Keratinocyte (primary cell): ENCODE measurements around the gene RASL12. TPM values are rescaled to one million over a fixed set of nuclear protein-coding genes. Genes with fewer than 3 reads are reported as not detected.
"Not testable (repeated sequence)": the region's sequence is repeated elsewhere in the genome, so short reads cannot be mapped to it uniquely, and the experiment has no call there.

ENCODE experiments used
- DNase-seq: peaks from one replicate; pipeline ENCODE4 v3.0.0-alpha.2; 2011; ENCODE audit warnings: low read depth, missing footprints, low spot score
- FAIRE-seq: peaks from 2 replicates; lab custom pipeline; 2011; peaks lifted over from hg19 to GRCh38; lab: Jason Lieb, UNC
- H2AFZ ChIP-seq: 2 replicates; pipeline ENCODE4 v1.6.0; 2012; ENCODE audit warnings: low read length, control low read depth, inconsistent platforms; ENCODE audit not compliant: control insufficient read depth
- H3K27ac ChIP-seq: 2 replicates; pipeline ENCODE4 v1.5.1; 2011; ENCODE audit warnings: low read length; ENCODE audit not compliant: control insufficient read depth, insufficient read depth
- H3K27me3 ChIP-seq: 3 replicates; pipeline ENCODE4 v1.6.0; 2011; ENCODE audit warnings: low read length; ENCODE audit not compliant: control insufficient read depth, insufficient read depth; ENCODE audit errors: extremely low read depth
- H3K36me3 ChIP-seq, 2 experiments: 2 replicates in 1 of 2; 3 replicates in 1 of 2; pipeline ENCODE4 v1.5.1; 2011; ENCODE audit warnings: low read length in 2 of 2, mild to moderate bottlenecking in 1 of 2; ENCODE audit not compliant: control insufficient read depth in 2 of 2, insufficient read depth in 2 of 2; ENCODE audit errors: extremely low read depth in 1 of 2
- H3K4me1 ChIP-seq: 3 replicates; pipeline ENCODE4 v1.5.1; 2011; ENCODE audit warnings: low read length; ENCODE audit not compliant: control insufficient read depth, insufficient read depth; ENCODE audit errors: extremely low read depth
- H3K4me2 ChIP-seq: 3 replicates; pipeline ENCODE4 v1.6.0; 2011; ENCODE audit warnings: low read depth, low read length; ENCODE audit not compliant: control insufficient read depth, insufficient read depth; ENCODE audit errors: extremely low read depth
- H3K4me3 ChIP-seq, 3 experiments: fragments of 200-600 bp in 1 of 3; sonication (generic) in 1 of 3; 2 replicates in 2 of 3; 3 replicates in 1 of 3; pipeline ENCODE4 v1.5.1; 2011 to 2016; ENCODE audit warnings: low read length in 3 of 3, mild to moderate bottlenecking in 3 of 3, control low read depth in 2 of 3, inconsistent platforms in 1 of 3, low read depth in 1 of 3, mixed read lengths in 1 of 3, mixed run types in 1 of 3, moderate library complexity in 1 of 3; ENCODE audit not compliant: control insufficient read depth in 2 of 3, insufficient read depth in 2 of 3; ENCODE audit errors: extremely low read depth in 1 of 3
- H3K79me2 ChIP-seq: 2 replicates; pipeline ENCODE4 v1.6.0; 2012; ENCODE audit warnings: low read length; ENCODE audit not compliant: control insufficient read depth, insufficient read depth
- H3K9ac ChIP-seq: 3 replicates; pipeline ENCODE4 v1.6.0; 2011; ENCODE audit warnings: low read length; ENCODE audit not compliant: control insufficient read depth, insufficient read depth; ENCODE audit errors: extremely low read depth
- H3K9me1 ChIP-seq: 3 replicates; pipeline ENCODE4 v1.6.0; 2011; ENCODE audit warnings: low read length; ENCODE audit not compliant: control insufficient read depth, insufficient read depth; ENCODE audit errors: extremely low read depth
- H3K9me3 ChIP-seq: 2 replicates; pipeline ENCODE4 v1.5.1; 2012; ENCODE audit warnings: low read depth, low read length; ENCODE audit not compliant: control insufficient read depth
- H4K20me1 ChIP-seq: 3 replicates; pipeline ENCODE4 v1.6.0; 2011; ENCODE audit warnings: low read length; ENCODE audit not compliant: control insufficient read depth, insufficient read depth; ENCODE audit errors: extremely low read depth
- EZH2 ChIP-seq: IDR thresholded peaks from one replicate; pipeline ENCODE4 v1.6.1; 2012; ENCODE audit warnings: inconsistent platforms, mild to moderate bottlenecking, low read length, moderate library complexity
- dilution Hi-C: fragments of 300-500 bp; cut with MboI; formaldehyde crosslinking; loops from one replicate; pipeline ENCODE4 v1.7.0; 2020; ENCODE audit warnings: low sequenced_read_pairs; ENCODE audit not compliant: extremely low pct_ligation_motif_present
- polyA plus RNA-seq, 5 experiments: library from polyadenylated mRNA; depleted of rRNA in 3 of 5; stranded (reverse) in 3 of 5; stranded (forward) in 1 of 5; unstranded in 1 of 5; fragments of >200 nt; gene quantifications; 1 replicate in 1 of 5; 2 replicates in 3 of 5; 3 replicates in 1 of 5; pipeline versions ENCODE4 v1.2.1 to v1.2.3, GENCODE V29; 2011 to 2012; ENCODE audit warnings: missing spikeins in 2 of 5, low read depth in 1 of 5, low replicate concordance in 1 of 5
- TF ChIP-seq, protein P1 (sequence below), 3 experiments: IDR thresholded peaks in 1 of 3; conservative IDR thresholded peaks in 1 of 3; optimal IDR thresholded peaks in 1 of 3; 2 replicates in 2 of 3; 3 replicates in 1 of 3; pipeline versions ENCODE3 to v1.5.1; 2011; ENCODE audit warnings: low read length in 3 of 3, mild to moderate bottlenecking in 3 of 3, moderate library complexity in 2 of 3, control low read depth in 1 of 3, inconsistent platforms in 1 of 3; ENCODE audit not compliant: insufficient read depth in 2 of 3; ENCODE audit errors: extremely low read depth in 1 of 3

Gene RASL12
- polyA plus RNA-seq, 1 donor (not counting 4 experiments of a cell fraction or from before 2014, with no cell fraction given): not detected

- no peaks in the 10 kb centered on the region for H3K9me1 ChIP-seq
- H4K20me1 ChIP-seq: no peaks in the 10 kb centered on the region
- TF ChIP-seq EZH2: no peak
- TF ChIP-seq, protein P1, sequence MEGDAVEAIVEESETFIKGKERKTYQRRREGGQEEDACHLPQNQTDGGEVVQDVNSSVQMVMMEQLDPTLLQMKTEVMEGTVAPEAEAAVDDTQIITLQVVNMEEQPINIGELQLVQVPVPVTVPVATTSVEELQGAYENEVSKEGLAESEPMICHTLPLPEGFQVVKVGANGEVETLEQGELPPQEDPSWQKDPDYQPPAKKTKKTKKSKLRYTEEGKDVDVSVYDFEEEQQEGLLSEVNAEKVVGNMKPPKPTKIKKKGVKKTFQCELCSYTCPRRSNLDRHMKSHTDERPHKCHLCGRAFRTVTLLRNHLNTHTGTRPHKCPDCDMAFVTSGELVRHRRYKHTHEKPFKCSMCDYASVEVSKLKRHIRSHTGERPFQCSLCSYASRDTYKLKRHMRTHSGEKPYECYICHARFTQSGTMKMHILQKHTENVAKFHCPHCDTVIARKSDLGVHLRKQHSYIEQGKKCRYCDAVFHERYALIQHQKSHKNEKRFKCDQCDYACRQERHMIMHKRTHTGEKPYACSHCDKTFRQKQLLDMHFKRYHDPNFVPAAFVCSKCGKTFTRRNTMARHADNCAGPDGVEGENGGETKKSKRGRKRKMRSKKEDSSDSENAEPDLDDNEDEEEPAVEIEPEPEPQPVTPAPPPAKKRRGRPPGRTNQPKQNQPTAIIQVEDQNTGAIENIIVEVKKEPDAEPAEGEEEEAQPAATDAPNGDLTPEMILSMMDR (optimal IDR thresholded peaks at IDR 0.05 in 1 of 3, IDR thresholded peaks at IDR 0.05 in 1 of 3, conservative IDR thresholded peaks at IDR 0.05 in 1 of 3; ENCODE audit: extremely low read depth in 1 of 3, insufficient read depth in 2 of 3, low read length in 3 of 3): no peak
- FAIRE-seq (no peak), DNase-seq (no peak)
- peaks cover 8% of the 10 kb centered on the region for H3K4me1 ChIP-seq
- H3K36me3 ChIP-seq: peaks cover 14 to 15% of the 10 kb centered on the region in 2 experiments
- no peaks in the 10 kb centered on the region for H3K79me2 ChIP-seq
- H3K27me3 ChIP-seq: no peaks in the 10 kb centered on the region
- H3K27ac ChIP-seq: no peak overlapping the region
- no peak overlapping the region for H3K4me2 ChIP-seq
- no peak overlapping the region for H3K9ac ChIP-seq
- no peaks in the 10 kb centered on the region for H3K9me3 ChIP-seq
- no peak overlapping the region for H3K4me3 ChIP-seq
- H2AFZ ChIP-seq: no peak overlapping the region
- dilution Hi-C loops: no loop called here
Observed at GRCh38 chr15:65021488-65021887, 46.3 kb downstream of the RASL12 start.

GRCh38 chr15:65020419-65020818, 47.4 kb downstream of the RASL12 start:
- Histone ChIP-seq H3K4me3 (no peak overlapping the region), H3K4me1 (peaks cover 7% of the 10 kb centered on the region), H3K79me2 (no peaks in the 10 kb centered on the region), H3K27me3 (no peaks in the 10 kb centered on the region), H3K36me3 (peaks cover 11 to 20% of the 10 kb centered on the region in 2 experiments), H3K27ac (no peak overlapping the region), H2AFZ (no peak overlapping the region), H3K9me1 (no peaks in the 10 kb centered on the region), H4K20me1 (no peaks in the 10 kb centered on the region), H3K9ac (no peak overlapping the region), H3K9me3 (no peaks in the 10 kb centered on the region), H3K4me2 (no peak overlapping the region)
- dilution Hi-C loops: no loop called here
- DNase-seq (no peak), FAIRE-seq (no peak)
- no peak for TF ChIP-seq EZH2
- TF ChIP-seq, protein P1 (optimal IDR thresholded peaks at IDR 0.05 in 1 of 3, IDR thresholded peaks at IDR 0.05 in 1 of 3, conservative IDR thresholded peaks at IDR 0.05 in 1 of 3; ENCODE audit: extremely low read depth in 1 of 3, insufficient read depth in 2 of 3, low read length in 3 of 3): no peak

DNA sequence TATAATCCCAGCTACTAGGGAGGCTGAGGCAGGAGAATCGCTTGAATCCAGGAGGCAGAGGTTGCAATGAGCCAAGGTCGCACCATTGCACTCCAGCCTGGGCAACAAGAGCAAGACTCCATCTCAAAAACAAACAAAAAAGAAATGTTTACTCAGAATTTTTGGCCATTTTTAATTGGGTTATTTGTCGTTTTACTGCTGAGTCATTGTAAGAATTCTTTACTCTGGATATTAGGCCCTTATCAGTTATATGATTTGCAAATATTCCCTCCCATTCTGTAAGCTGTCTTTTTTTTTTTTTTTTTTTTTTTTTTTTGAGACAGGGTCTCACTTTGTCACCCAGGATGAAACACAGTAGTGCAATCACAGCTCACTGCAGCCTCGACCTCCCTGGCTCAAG, 56.6 kb downstream of the RASL12 start:
- H4K20me1 ChIP-seq, H3K4me2 ChIP-seq, H3K4me1 ChIP-seq, H3K9me1 ChIP-seq, dilution Hi-C loops, H2AFZ ChIP-seq, H3K9me3 ChIP-seq, H3K27ac ChIP-seq, H3K79me2 ChIP-seq, H3K27me3 ChIP-seq, H3K4me3 ChIP-seq, H3K9ac ChIP-seq, DNase-seq, FAIRE-seq: not testable (repeated sequence)
- H3K36me3 ChIP-seq: peaks cover 12 to 15% of the 10 kb centered on the region in 2 experiments
